Peyer's patch (tissue), 4 donors: ENCODE results near the gene MBD3L2B. TPM values are rescaled to one million over a fixed set of nuclear protein-coding genes. Genes with fewer than 3 reads are reported as not detected.

Experiments used
- DNase-seq, 3 donors: peaks; one replicate each; pipeline ENCODE4 v3.0.0-alpha.2; 2017 to 2019
- H3K27ac ChIP-seq, 4 donors: fragments of 200-600 bp; sonication (generic); one replicate each; pipeline ENCODE4 v1.5.1; 2016 to 2019
- H3K27me3 ChIP-seq, 2 donors: fragments of 200-600 bp; sonication (generic); one replicate each; pipeline ENCODE4 v1.5.1; 2019
- H3K36me3 ChIP-seq, 3 donors: fragments of 200-600 bp; sonication (generic); one replicate each; pipeline ENCODE4 v1.5.1; 2016 to 2019
- H3K4me1 ChIP-seq, 4 donors: fragments of 200-600 bp; sonication (generic); one replicate each; pipeline ENCODE4 v1.5.1; 2016 to 2019
- H3K4me3 ChIP-seq, 4 donors: fragments of 200-600 bp; sonication (generic); 1 replicate in 3 of 4; 2 replicates in 1 of 4; pipeline ENCODE4 v1.5.1; 2016 to 2019; ENCODE audit warnings: mild to moderate bottlenecking in 1 of 4
- H3K9me3 ChIP-seq, 4 donors: fragments of 200-600 bp; sonication (generic); one replicate each; pipeline ENCODE4 v1.5.1; 2016 to 2019; ENCODE audit warnings: mild to moderate bottlenecking in 1 of 4
- CTCF ChIP-seq, 6 experiments: fragments of 450-650 bp in 4 of 6; fragments of 200-600 bp in 2 of 6; sonication (generic) in 1 of 6; IDR thresholded peaks; one replicate each; pipeline ENCODE4 v1.5.1; 2017 to 2019; ENCODE audit warnings: antibody characterized with exemption in 6 of 6, mild to moderate bottlenecking in 3 of 6, moderate library complexity in 1 of 6
- POLR2A ChIP-seq, 2 donors: fragments of 450-650 bp; IDR thresholded peaks; one replicate each; pipeline ENCODE4 v1.5.1; 2017; ENCODE audit warnings: antibody characterized with exemption in 2 of 2, mild to moderate bottlenecking in 2 of 2, moderate library complexity in 2 of 2
- total RNA-seq, 4 donors: library from RNA; depleted of rRNA; stranded (reverse); fragments of >200 nt; gene quantifications; one replicate each; pipeline ENCODE4 v1.1.0, GENCODE V29; 2016

MBD3L2B gene
- total RNA-seq, 4 donors from 2014 or later: not detected

GRCh38 chr19:6996810-6997209, 24.4 kb downstream of the MBD3L2B start:
- Histone ChIP-seq H3K36me3 (no peaks in the 10 kb centered on the region), H3K9me3 (no peaks in the 10 kb centered on the region), H3K27me3 (no peaks in the 10 kb centered on the region), H3K27ac (no peak overlapping the region), H3K4me1 (no peaks in the 10 kb centered on the region), H3K4me3 (no peak overlapping the region)
- TF ChIP-seq POLR2A (IDR thresholded peaks at IDR 0.05): no peak
- TF ChIP-seq CTCF (IDR thresholded peaks at IDR 0.05): no peak
- DNase-seq: no peak

GRCh38 chr19:6995054-6995453, 26.2 kb downstream of the MBD3L2B start:
- no peak for DNase-seq
- Histone ChIP-seq H3K4me3 (no peak overlapping the region), H3K27me3 (no peaks in the 10 kb centered on the region), H3K36me3 (no peaks in the 10 kb centered on the region), H3K4me1 (no peaks in the 10 kb centered on the region), H3K9me3 (no peaks in the 10 kb centered on the region), H3K27ac (no peak overlapping the region)
- TF ChIP-seq POLR2A (IDR thresholded peaks at IDR 0.05) (no peak), CTCF (IDR thresholded peaks at IDR 0.05) (no peak)

- TF ChIP-seq CTCF (IDR thresholded peaks at IDR 0.05) (no peak), POLR2A (IDR thresholded peaks at IDR 0.05) (no peak)
- no peak overlapping the region for H3K4me3 ChIP-seq
- DNase-seq: no peak
- no peaks in the 10 kb centered on the region for H3K4me1 ChIP-seq
- peaks cover 0 to 19% (median 0%) of the 10 kb centered on the region in 4 donors for H3K9me3 ChIP-seq
- no peak overlapping the region for H3K27ac ChIP-seq
- no peaks in the 10 kb centered on the region for H3K27me3 ChIP-seq
- H3K36me3 ChIP-seq: no peaks in the 10 kb centered on the region
Measured at GRCh38 chr19:6988257-6988656, 33.0 kb downstream of the MBD3L2B start.

GRCh38 chr19:6987850-6988249, 33.4 kb downstream of the MBD3L2B start:
- Histone ChIP-seq H3K9me3 (peaks cover 0 to 19% (median 0%) of the 10 kb centered on the region in 4 donors), H3K27ac (no peak overlapping the region), H3K27me3 (no peaks in the 10 kb centered on the region), H3K36me3 (no peaks in the 10 kb centered on the region), H3K4me1 (no peaks in the 10 kb centered on the region), H3K4me3 (no peak overlapping the region)
- DNase-seq: no peak
- TF ChIP-seq CTCF (IDR thresholded peaks at IDR 0.05): no peak
- no peak for TF ChIP-seq POLR2A (IDR thresholded peaks at IDR 0.05)

- no peaks in the 10 kb centered on the region for H3K4me1 ChIP-seq
- H3K36me3 ChIP-seq: no peaks in the 10 kb centered on the region
- DNase-seq: no peak
- H3K27me3 ChIP-seq: no peaks in the 10 kb centered on the region
- H3K27ac ChIP-seq: no peak overlapping the region
- H3K4me3 ChIP-seq: no peak overlapping the region
- H3K9me3 ChIP-seq: peaks cover 0 to 19% (median 0%) of the 10 kb centered on the region in 4 donors
- TF ChIP-seq CTCF (IDR thresholded peaks at IDR 0.05): no peak
- TF ChIP-seq POLR2A (IDR thresholded peaks at IDR 0.05): no peak
Measured at GRCh38 chr19:6983448-6983847, 37.8 kb downstream of the MBD3L2B start.

- DNase-seq: no peak
- TF ChIP-seq POLR2A (IDR thresholded peaks at IDR 0.05): no peak
- TF ChIP-seq CTCF (IDR thresholded peaks at IDR 0.05): no peak
- H3K36me3 ChIP-seq: no peaks in the 10 kb centered on the region
- H3K4me3 ChIP-seq: no peak overlapping the region
- peaks cover 0 to 11% (median 5%) of the 10 kb centered on the region in 4 donors for H3K9me3 ChIP-seq
- H3K27me3 ChIP-seq: no peaks in the 10 kb centered on the region
- H3K4me1 ChIP-seq: no peaks in the 10 kb centered on the region
- no peak overlapping the region for H3K27ac ChIP-seq
Measured at GRCh38 chr19:6979399-6979798, 41.8 kb downstream of the MBD3L2B start.
